GM19025 (cell line): Measurements from ENCODE around the gene MAP2K5.

Experiments used
- ATAC-seq: cut with Tn5 transposase; IDR thresholded peaks from one replicate; pipeline ENCODE4 v1.9.1; 2021; ENCODE audit warnings: mild to moderate bottlenecking, low read depth, moderate library complexity; ENCODE audit not compliant: unreplicated experiment

MAP2K5 gene

DNA sequence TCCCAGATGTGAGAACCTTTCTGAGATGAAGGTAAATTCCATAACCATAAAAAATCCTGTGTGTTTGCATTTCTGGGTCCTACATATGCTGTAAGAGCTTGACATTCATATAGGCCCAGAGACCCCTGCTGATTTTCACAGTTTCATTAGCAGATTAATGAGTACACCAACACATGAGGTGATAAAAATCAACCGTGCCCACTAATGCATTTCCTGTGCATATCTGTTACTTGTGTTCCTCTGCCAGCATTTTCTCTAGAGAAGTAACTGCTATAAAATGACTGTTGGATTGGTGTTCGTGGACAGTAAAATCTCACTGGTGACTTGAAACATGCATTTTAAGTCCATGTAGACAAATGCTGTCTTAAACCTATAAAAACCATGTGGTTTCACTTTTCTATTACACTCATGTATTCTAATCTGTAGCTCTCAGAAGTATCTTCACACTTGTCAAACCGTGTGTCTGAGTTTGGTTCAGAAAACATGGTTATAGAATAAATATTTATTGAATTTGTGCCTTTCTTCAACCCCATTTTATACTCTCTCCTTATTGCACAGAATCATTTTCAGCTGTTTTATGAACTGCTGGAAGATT is 14.6 kb downstream of the MAP2K5 start:
- no peak for ATAC-seq

DNA sequence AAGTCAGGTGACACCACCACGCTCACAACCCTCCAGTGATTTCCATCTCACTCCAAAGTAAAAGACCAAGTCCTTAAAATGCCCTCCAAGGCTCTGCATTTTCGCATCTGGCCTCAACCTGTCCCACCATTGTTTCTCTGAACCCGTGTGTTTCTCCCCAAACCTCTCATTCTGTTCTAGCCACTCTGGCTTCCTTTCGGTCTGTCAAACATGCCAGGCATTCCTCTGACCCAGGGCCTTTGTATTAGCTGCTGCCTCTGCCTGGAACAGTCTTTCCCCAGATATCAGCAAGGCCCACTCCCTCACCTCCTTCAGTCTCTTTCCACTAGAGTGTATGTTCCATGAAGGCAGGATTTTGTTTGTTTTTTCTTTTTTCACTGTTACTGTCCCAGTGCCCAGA is 16.0 kb downstream of the MAP2K5 start:
- no peak for ATAC-seq

DNA sequence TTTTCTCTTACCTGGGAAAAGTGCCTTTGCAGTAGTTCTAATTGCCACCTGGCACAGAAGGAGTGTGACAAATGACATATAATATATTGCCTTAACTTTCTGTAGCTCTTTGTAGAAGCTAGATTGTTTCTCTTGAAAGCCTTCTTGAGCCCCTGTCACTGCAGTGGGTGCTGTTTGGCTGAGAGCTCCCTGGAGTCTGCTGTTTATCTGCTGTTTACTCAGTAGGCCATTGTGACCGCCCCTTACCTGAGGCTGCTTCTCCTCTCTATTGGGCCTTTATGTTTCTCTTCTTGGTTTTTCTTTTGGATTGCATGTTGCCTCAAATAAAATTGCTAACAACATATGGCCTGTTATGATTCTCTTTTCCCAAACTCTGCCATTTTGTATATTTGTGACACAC is 16.7 kb downstream of the MAP2K5 start:
- ATAC-seq = no peak

DNA sequence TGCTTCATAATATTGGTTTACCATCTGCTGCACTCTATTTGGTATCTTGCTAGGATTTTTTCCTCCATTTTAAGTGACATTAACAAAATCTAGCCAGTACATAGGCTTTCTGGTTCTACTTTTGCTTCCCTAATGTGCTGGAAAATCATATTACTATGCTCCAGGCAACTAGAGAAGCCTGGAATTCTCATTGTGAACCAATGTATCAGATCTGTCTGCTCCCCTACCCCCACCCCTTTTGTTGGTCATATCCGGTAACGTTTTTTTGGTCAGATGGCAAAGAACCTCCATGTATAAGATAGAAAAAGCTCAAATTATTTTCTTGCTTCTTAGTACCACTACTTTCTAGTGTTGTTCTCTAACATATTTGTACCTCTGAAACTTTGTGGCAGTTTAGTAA is 17.1 kb downstream of the MAP2K5 start:
- ATAC-seq = no peak

DNA sequence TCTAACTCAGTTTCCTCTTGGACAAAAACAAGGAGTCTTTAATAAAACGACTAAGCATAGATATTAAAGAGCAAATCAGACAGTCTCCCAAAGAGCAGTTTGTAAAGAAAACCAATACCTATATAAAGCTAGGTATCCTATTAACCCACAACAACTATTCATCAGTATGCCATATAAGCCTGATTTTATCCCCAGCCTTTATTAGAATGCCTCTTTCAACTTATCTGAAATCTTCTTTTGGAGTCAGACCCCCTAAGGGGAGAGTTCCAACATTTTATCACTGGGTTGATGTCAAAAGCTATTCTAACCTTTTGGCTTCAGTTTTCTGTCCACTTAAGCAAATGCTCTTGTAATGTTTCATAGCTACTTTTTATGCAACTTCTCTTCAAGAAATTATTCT is 17.8 kb downstream of the MAP2K5 start:
- no peak for ATAC-seq

DNA sequence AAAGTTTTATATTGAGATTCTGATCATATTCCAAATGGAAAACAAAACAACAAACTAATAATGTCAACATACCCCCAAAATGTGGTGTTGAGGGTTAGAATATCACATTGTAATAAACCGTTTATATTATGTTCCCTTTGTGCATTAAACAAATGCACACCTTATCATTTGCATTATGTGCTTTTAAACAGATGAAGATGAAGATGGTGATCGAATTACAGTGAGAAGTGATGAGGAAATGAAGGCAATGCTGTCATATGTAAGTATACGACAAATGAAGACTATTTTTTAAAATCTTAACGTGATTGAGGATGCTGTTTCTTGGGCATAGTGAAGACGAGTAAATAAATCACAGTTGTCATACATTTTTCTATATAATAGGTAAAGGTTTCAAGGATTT is 20.6 kb downstream of the MAP2K5 start:
- ATAC-seq = no peak

DNA sequence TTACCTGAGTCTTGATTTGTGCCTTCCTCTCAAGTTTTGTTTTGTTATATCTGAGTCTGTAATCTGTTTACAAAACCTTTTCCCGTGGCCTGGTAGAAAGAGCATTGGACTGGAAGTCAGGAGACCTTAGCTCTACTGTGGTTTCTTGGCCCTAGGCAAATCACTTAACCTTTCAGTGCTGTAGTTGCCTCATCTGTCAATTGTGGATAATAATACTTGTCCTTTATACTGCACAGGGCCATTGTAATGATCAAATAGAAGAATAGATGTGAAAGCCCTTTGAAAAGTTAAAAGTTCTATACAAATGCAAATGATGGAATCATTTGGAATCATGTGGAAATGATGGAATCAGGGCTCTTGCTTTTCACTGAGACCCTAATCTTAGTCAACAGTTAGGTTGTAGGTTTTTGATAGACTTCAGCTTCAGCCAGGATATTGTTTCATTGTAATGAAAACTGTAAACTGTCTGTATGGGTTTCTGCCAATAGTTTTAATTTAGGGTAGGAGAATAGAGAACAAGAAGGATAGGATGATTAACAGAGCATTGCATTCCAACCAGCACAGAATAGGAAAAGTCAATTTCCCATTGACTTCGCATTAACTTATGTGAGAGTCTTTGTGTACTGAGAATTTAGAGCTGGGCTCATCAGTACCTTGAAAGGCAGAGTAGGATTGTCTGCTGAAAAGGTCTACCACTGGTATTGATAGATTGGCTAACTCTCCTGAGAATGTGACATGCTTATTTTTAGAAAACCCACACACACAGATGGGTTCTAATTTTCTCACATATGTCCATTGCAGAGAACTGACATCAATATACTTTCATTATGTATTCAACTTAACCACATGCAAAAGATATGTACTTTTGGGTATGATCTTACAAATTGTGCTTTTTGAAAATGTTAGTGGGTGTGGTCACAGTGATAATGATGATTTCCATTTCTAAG is 21.8 kb downstream of the MAP2K5 start:
- peak; percentile 89 for ATAC-seq

DNA sequence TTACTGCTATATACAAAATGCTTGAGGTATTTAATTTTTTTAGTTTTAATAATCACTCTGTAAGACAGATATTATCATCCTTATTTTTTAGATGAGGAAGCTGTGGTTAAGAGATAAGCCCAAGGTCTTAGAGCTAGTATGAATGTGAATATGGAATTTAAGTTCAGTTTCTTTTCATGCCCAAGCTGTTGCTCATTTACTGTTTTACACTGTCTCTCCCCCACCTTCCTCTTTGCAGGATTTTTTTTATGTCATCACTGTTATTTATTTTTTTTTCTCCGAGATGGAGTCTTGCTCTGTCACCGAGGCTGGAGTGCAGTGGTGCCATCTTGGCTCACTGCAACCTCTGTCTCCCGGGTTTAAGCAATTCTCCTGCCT is 22.5 kb downstream of the MAP2K5 start:
- ATAC-seq = peak; percentile 28

DNA sequence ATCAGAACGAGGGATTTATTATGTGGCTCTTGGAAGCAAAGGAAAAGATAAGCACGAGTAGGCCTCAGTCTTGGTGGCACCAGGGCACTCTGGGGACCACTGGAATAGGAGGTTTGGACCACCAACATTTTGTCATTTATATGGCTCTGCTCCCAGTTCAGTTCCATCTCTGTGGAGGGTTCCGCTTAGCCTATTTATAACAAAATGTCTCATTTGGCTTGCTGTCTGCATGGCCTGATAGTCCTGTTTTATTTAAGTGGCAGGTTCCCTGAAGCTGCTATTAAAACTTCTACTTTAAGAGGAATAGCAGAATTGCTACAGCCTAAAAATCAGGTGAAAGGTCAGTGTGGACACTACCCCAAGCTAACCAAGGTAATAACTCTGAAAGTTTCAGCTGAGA is 27.2 kb downstream of the MAP2K5 start:
- no peak for ATAC-seq

DNA sequence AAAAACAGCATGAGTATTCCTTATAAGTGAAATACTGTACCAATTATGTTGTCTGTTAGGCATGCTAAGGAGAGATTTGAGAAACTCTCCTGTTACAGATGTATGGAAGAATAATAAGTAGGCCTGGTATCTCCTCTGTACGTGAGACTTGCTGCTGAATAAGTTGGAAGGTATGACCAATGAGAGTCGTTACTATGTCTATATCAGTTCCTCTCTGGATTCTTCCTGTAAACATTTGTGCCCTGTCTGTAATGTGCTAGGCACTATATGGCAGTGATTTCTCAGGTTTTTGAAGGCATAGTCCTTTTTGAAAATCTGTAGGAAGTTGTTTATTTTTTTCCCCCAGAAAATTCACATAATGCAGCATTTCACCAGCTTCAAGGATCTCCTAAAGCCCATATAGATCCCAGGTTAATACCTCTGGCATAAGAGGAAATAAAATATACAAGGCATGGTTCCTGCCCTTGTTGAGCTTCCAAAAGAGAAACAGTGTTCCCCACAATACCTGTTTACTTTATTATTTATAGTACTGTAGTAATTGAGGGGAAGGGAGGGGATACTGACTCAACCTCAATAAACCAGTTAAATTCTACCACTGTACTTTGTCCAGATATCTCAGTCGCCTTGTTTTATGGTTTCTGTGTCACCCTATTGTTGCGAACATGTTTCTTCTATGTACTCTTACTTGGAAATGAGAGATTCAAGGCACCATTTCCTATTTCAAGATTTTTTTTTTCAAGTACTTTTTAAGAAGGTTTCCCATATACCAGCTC is 28.6 kb downstream of the MAP2K5 start:
- ATAC-seq = no peak

DNA sequence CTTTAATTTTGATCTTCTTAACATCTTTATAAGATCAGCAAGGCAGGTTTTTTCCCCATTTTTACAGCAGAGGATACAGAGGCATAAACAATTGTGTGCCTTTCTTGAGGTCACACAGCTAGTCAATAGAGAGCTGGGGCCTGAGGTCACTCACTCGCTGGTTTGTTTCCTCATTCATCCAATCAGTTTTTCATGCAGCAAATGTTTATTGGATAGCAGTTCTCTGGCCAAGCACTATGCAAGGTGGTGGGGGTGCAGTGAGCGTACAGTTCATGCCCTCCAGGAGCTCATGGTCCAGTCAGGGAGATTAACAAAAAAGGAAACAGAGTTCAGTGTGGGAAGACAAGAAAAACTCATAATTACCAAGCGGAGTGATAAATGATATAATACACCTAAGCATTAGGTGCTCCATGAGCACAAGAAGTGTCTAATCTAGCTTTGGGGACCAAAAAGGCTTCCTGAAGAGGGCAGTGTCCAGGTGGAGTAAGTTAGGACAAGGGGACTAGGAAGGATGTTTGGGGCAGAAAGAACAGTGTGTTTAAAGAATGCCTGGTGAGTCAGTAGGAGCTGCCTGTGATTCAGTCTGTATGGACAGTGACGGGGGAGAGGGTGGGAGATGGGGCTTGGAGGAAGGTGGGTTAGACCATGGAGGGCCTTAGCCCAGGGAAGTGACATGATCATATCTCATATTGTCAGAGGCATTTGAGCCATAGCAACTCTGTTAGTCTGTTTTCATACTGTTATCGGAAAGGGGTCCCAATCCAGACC is 29.3 kb downstream of the MAP2K5 start:
- ATAC-seq = no peak

DNA sequence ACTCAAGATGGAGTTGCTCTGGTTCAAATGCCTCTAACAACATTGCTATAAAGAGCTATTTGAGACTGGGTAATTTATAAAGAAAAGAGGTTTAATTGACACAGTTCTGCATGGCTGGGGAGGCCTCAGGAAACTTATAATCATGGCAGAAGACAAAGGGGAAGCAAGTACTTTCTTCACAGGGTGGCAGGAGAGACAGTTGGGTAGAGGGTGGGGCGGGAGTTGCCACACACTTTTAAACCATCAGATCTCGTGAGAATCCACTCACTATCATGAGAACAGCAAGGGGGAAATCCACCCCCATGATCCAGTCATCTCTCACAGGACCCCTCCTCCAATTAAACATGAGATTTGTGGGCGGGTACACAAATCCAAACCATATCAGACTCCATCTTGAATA is 30.7 kb downstream of the MAP2K5 start:
- no peak for ATAC-seq

DNA sequence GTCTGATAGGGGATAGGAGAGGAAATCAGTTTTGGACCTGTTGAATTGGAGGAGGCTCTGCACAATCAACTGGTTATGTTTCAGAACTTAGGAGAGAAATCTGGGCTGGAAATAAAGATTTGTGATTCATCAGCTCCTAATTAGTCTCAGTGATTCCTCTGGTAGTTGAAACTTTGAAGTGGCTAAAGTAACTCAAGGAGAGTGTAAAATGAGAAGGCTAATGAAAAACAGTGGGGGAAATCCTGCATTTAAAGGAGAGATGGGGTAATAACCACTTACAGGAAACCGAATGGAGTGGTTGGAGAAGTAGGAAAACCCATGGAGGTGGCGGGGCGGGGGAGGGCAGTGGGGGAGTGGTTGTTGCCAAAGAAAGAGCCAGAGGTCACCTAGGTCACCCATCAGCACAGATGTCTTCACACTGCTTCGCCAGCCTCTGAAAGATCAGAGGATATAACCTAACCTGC is 32.6 kb downstream of the MAP2K5 start:
- ATAC-seq = no peak

DNA sequence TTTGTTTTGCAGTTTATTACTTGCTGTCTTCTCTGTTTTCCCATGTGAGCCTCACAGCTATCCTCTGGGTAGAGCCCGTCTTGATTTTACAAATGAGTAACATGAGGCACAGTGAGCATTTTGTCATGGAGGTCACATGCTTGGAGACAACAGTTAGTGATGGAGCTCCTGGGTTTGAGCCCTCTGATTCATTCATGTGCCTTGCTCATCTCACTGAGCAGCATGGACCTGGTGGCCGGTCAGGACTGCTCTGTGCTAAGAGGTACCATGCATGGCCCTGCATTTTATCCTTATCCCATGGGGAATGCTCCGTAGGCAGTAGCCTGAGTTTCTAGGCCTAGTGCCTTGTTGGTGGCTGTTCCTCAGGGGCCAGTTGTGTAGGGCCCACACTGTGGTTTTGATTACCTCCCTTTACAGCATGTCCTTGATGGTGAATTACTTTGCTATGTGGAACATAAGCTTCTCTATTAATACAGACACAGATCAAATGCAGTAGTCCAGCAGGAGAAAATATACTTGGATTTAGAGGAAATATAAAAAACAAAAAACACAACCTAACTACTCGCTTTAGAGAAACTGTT is 35.6 kb downstream of the MAP2K5 start:
- no peak for ATAC-seq

DNA sequence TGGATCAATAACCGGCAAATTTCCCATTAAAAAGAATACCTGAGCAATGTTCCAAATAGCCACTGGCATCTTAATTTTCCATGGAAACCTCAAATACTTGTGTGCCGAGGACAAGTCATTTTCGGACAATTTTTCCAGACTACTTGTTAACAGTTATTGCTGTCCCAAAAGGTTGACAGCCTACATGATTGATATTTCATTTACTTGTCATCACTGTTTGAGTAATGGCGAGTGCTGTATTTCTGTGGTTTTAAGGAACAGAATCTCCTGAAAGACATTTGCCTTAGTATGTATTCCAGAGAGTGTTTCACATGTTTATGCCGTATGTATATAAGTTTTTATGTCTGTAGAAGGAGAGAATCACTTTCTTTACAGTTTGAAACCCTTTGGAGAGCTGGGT is 36.7 kb downstream of the MAP2K5 start:
- no peak for ATAC-seq

DNA sequence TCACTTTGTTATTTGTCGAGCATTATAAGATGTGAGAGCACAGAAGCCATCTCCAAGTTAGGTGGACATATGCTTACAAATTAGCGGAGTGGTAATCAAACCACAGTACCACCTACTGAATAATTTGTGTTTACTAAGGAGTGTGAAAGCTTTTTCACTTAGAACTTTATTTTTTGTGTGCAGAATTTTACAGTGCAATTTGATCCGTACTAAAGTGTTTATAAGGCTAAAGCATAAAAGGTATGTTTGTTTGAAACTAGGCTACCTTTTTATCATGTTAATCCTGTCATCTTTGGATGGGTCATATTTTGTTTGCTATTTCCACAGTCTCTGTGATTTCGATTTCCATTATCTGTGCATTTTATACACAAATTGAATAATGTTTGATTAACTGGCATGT is 37.5 kb downstream of the MAP2K5 start:
- ATAC-seq = no peak

DNA sequence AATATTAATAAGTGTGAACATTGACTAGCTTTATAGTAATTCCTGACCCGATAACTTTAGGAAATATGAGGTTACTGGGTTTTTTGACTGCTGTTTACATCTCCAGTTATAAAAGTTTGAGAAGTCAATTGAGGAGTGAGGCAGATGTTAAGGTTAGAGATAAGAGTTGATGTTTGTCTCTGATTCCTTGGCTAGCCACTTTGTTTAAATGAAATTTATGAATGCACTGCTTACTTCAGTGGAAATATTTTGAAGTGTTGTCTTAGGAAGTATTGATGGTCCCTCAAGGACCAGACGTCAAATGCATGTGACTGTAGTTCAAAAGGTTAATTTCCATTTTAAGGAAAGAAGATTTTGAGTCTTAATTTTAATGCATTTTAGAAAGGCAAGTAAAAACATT is 41.7 kb downstream of the MAP2K5 start:
- no peak for ATAC-seq

DNA sequence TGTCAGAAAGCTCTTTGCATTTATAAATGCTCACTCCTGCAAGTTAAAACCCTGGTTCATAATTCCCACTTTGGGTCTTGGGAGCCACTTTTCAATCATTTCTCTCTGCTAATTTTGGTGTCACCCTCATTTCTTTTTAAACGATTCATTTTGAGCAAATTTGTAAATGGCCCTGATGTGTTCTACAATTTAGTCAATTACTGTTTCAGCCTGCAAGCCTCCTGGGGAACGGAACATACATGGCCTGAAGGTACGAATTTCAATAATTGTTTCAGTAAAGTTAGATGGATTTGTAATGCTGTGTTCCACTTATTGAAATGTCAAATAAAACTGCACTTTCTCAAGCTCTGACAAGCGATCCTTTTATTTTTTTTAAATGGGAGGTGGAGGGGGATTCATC is 43.2 kb downstream of the MAP2K5 start:
- no peak for ATAC-seq

DNA sequence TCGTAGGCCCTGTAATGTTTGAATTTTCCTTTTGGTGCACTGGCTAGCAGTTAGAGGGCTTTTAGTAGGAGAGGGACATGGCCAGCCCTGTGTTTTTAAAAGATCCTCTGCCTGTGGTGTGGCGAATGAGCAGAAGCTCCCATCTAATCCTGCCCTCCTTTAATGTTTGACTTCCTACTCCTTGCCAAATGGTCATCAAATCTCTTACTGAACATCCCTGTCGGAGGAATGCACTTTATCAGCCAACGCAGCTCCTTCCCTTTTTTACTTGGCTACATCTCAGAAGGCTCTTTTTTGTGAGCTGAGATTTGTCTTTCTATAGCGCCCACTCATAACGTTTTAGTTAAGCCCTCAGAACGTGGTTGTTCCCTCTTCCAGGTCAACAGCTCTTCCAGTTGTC is 44.8 kb downstream of the MAP2K5 start:
- no peak for ATAC-seq

DNA sequence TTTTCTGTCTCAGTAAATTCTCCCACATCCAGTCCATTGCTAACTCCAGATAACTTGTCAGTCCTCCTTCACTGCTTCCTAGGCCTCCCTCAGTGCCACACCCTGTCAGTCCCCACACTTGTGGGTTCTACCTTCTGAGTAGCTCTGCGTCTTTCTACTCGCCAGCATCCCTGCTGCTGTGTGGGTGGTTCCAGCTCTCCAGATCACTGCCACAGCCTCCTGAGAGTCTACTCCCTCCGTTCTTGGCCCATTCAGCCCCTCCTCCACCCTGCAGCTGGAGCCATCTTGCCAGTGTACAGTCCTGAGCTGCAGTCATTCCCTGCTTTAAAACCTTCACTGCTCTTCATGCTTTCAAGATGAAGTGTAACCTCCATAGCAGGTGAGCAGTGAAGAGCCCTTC is 45.3 kb downstream of the MAP2K5 start:
- no peak for ATAC-seq
